Epithelial cell of proximal tubule (primary cell): ENCODE measurements around the gene TMEM131L. TPM values are rescaled to one million over a fixed set of nuclear protein-coding genes. Genes with fewer than 3 reads are reported as not detected.

Experiments used
- DNase-seq: peaks from one replicate; pipeline ENCODE4 v3.0.0-alpha.2; 2011; ENCODE audit warnings: low read depth
- H3K4me3 ChIP-seq: 2 replicates; pipeline ENCODE4 v1.5.1; 2011; ENCODE audit warnings: low read depth, mild to moderate bottlenecking, low read length
- CTCF ChIP-seq: conservative IDR thresholded peaks from 2 replicates; pipeline ENCODE4 v1.5.1; 2012; ENCODE audit warnings: low read depth, mild to moderate bottlenecking, low read length
- total RNA-seq: library from RNA; depleted of rRNA; stranded (reverse); fragments of >200 nt; gene quantifications from 2 replicates; pipeline ENCODE4 v1.2.3, GENCODE V29; 2015

Gene TMEM131L
- total RNA-seq, 1 donor from 2014 or later, result 4.5 TPM

GRCh38 chr4:153610623-153611376 is 144.6 kb downstream of the TMEM131L start:
- no peak for TF ChIP-seq CTCF
- DNase-seq, result no peak
- H3K4me3 ChIP-seq, result no peak overlapping the region

GRCh38 chr4:153611679-153612078 is 145.5 kb downstream of the TMEM131L start:
- no peak overlapping the region for H3K4me3 ChIP-seq
- DNase-seq, result no peak
- TF ChIP-seq CTCF, result no peak

GRCh38 chr4:153612878-153613277 is 146.7 kb downstream of the TMEM131L start:
- no peak overlapping the region for H3K4me3 ChIP-seq
- no peak for DNase-seq
- no peak for TF ChIP-seq CTCF

- H3K4me3 ChIP-seq, result no peak overlapping the region
- TF ChIP-seq CTCF, result no peak
- DNase-seq, result no peak
These were observed 149.9 kb downstream of the TMEM131L start for GRCh38 chr4:153616006-153616555.

GRCh38 chr4:153618833-153619232 is 152.7 kb downstream of the TMEM131L start:
- H3K4me3 ChIP-seq, result no peak overlapping the region
- no peak for DNase-seq
- TF ChIP-seq CTCF, result no peak

- no peak overlapping the region for H3K4me3 ChIP-seq
- no peak for TF ChIP-seq CTCF
- no peak for DNase-seq
These were observed 153.7 kb downstream of the TMEM131L start for GRCh38 chr4:153619811-153620210.

GRCh38 chr4:153620352-153620751 is 154.2 kb downstream of the TMEM131L start:
- H3K4me3 ChIP-seq, result no peak overlapping the region
- no peak for TF ChIP-seq CTCF

More at GRCh38 chr4:153620352-153620751, 154.2 kb downstream of the TMEM131L start:
- DNase-seq, result no peak
